Ramos (cell line): ENCODE data around the gene RCSD1.
"Not testable (repeated sequence)": the region's sequence is repeated elsewhere in the genome, so short reads cannot be mapped to it uniquely, and the experiment has no call there.

Source experiments
- in situ Hi-C: fragments of 300-500 bp; cut with MboI; formaldehyde crosslinking; loops from one replicate; pipeline ENCODE4 v1.14.3; 2022; ENCODE audit warnings: low sequenced_read_pairs; ENCODE audit not compliant: unreplicated experiment

Gene RCSD1

GRCh38 chr1:167629681-167630567 lies at the start of gene RCSD1:
Gene RCSD1 (plus strand): TSS chr1:167630232. CDS start chr1:167630424, 192 bp downstream.
- in situ Hi-C loops, result no loop called here

- in situ Hi-C loops, result loop anchor here (25.0 kb wide), 2 partner anchors 230 to 505 kb away; no protein-coding TSS in a partner anchor
Observed at GRCh38 chr1:167582064-167582463, 48.0 kb upstream of the RCSD1 start.

- in situ Hi-C loops, result loop anchor here (25.0 kb wide), 2 partner anchors 230 to 505 kb away; no protein-coding TSS in a partner anchor
Observed at GRCh38 chr1:167582722-167583121, 47.3 kb upstream of the RCSD1 start.

GRCh38 chr1:167584581-167584980 lies 45.5 kb upstream of the RCSD1 start:
- in situ Hi-C loops, result loop anchor here (25.0 kb wide), 2 partner anchors 228 to 503 kb away; no protein-coding TSS in a partner anchor

- in situ Hi-C loops, result loop anchor here (25.0 kb wide), 2 partner anchors 225 to 500 kb away; no protein-coding TSS in a partner anchor
Observed at GRCh38 chr1:167587342-167587741, 42.7 kb upstream of the RCSD1 start.

- in situ Hi-C loops, result loop anchor here (25.0 kb wide), 2 partner anchors 224 to 499 kb away; no protein-coding TSS in a partner anchor
Observed at GRCh38 chr1:167587872-167588271, 42.2 kb upstream of the RCSD1 start.

GRCh38 chr1:167588361-167588760 lies 41.7 kb upstream of the RCSD1 start:
- in situ Hi-C loops, result loop anchor here (25.0 kb wide), 2 partner anchors 224 to 499 kb away; no protein-coding TSS in a partner anchor

GRCh38 chr1:167592475-167592874 lies 37.6 kb upstream of the RCSD1 start:
- in situ Hi-C loops, result loop anchor here (25.0 kb wide), 2 partner anchors 220 to 495 kb away; no protein-coding TSS in a partner anchor

GRCh38 chr1:167593860-167594259 lies 36.2 kb upstream of the RCSD1 start:
- in situ Hi-C loops, result loop anchor here (25.0 kb wide), 2 partner anchors 218 to 493 kb away; no protein-coding TSS in a partner anchor

GRCh38 chr1:167594822-167595221 lies 35.2 kb upstream of the RCSD1 start:
- in situ Hi-C loops, result loop anchor here (25.0 kb wide), 2 partner anchors 217 to 492 kb away; no protein-coding TSS in a partner anchor

- in situ Hi-C loops, result loop anchor here (5.0 to 25.0 kb wide), 3 partner anchors 87 to 487 kb away; no protein-coding TSS in a partner anchor
Observed at GRCh38 chr1:167599957-167600581, 30.0 kb upstream of the RCSD1 start.

- in situ Hi-C loops, result loop anchor here (5.0 kb wide), 1 partner anchor 86 kb away; no protein-coding TSS in a partner anchor
Observed at GRCh38 chr1:167601442-167602383, 28.3 kb upstream of the RCSD1 start.

- in situ Hi-C loops, result loop anchor here (5.0 kb wide), 1 partner anchor 84 kb away; no protein-coding TSS in a partner anchor
Observed at GRCh38 chr1:167602840-167603239, 27.2 kb upstream of the RCSD1 start.

- in situ Hi-C loops, result no loop called here
Observed at GRCh38 chr1:167605576-167605975, 24.5 kb upstream of the RCSD1 start.

- in situ Hi-C loops, result no loop called here
Observed at GRCh38 chr1:167611983-167612382, 18.0 kb upstream of the RCSD1 start.

GRCh38 chr1:167612587-167613385 lies 17.2 kb upstream of the RCSD1 start:
- in situ Hi-C loops, result no loop called here

GRCh38 chr1:167613984-167614383 lies 16.0 kb upstream of the RCSD1 start:
- in situ Hi-C loops, result not testable (repeated sequence)

GRCh38 chr1:167614851-167615250 lies 15.2 kb upstream of the RCSD1 start:
- in situ Hi-C loops, result no loop called here

- in situ Hi-C loops, result no loop called here
Observed at GRCh38 chr1:167616521-167616920, 13.5 kb upstream of the RCSD1 start.
